MM.1S (cell line): ENCODE results near the gene MDH2.

ENCODE experiments used
- EZH2 ChIP-seq: fragments of 300-600 bp; sonication (generic); optimal IDR thresholded peaks from 2 replicates; pipeline ENCODE3; 2017; ENCODE audit warnings: low read depth, mild to moderate bottlenecking, antibody characterized with exemption, low read length, mixed read lengths
- TF ChIP-seq, protein P1 (sequence below): fragments of 300-600 bp; sonication (generic); IDR thresholded peaks from 2 replicates; pipeline ENCODE4 v1.5.1; 2016; ENCODE audit warnings: antibody characterized with exemption, low read length, mixed read lengths

DNA sequence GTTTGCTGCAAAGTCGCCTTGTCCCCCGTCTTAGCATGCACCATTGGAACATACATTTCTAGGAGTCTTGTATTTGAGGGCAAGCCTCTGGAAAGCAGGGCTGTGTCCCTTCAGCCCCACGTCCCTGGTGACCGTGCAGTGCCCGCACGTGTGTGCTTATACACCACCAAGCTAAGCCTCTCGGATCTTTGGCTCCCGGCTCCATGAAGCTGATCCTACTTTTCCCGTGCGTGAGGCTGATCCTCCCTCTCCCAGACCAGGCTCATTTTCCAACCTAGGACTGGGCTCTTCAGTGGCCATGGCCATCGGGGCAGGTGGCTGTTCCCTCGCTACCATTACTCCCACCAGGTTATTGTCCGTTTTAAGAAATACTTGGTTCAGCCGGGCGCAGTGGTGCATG lies 14.3 kb downstream of the MDH2 start:
- TF ChIP-seq, protein P1, sequence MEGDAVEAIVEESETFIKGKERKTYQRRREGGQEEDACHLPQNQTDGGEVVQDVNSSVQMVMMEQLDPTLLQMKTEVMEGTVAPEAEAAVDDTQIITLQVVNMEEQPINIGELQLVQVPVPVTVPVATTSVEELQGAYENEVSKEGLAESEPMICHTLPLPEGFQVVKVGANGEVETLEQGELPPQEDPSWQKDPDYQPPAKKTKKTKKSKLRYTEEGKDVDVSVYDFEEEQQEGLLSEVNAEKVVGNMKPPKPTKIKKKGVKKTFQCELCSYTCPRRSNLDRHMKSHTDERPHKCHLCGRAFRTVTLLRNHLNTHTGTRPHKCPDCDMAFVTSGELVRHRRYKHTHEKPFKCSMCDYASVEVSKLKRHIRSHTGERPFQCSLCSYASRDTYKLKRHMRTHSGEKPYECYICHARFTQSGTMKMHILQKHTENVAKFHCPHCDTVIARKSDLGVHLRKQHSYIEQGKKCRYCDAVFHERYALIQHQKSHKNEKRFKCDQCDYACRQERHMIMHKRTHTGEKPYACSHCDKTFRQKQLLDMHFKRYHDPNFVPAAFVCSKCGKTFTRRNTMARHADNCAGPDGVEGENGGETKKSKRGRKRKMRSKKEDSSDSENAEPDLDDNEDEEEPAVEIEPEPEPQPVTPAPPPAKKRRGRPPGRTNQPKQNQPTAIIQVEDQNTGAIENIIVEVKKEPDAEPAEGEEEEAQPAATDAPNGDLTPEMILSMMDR, result no peak
- no peak for TF ChIP-seq EZH2
